ENCODE results near the gene METTL21C. TPM values are rescaled to one million over a fixed set of nuclear protein-coding genes. Genes with fewer than 3 reads are reported as not detected.

Gene METTL21C
- polyA plus RNA-seq, 1 donor from 2014 or later = not detected

- H3K9ac ChIP-seq (ENCODE audit: low read length) = no peak overlapping the region
- H3K4me2 ChIP-seq (ENCODE audit: low read length) = no peak overlapping the region
- H3K9me3 ChIP-seq (ENCODE audit: low read length) = peaks cover 5% of the 10 kb centered on the region
- H3K9me2 ChIP-seq (ENCODE audit: insufficient read depth, low read length) = no peaks in the 10 kb centered on the region
- H3K79me2 ChIP-seq (replicated peaks; ENCODE audit: insufficient read depth, low read length) = no peaks in the 10 kb centered on the region
- H2AFZ ChIP-seq (ENCODE audit: low read depth, low read length) = no peak overlapping the region
- no peak for TF ChIP-seq TAF1 (IDR thresholded peaks at IDR 0.05; ENCODE audit: low read depth)
- TF ChIP-seq CTCF (IDR thresholded peaks at IDR 0.05; ENCODE audit: poor library complexity, severe bottlenecking) = no peak
- no peak for TF ChIP-seq RAD21 (conservative IDR thresholded peaks at IDR 0.05)
- TF ChIP-seq MXI1 (conservative IDR thresholded peaks at IDR 0.05; ENCODE audit: poor library complexity, severe bottlenecking) = no peak
- no peak for TF ChIP-seq EP300 (conservative IDR thresholded peaks at IDR 0.05; ENCODE audit: poor library complexity, severe bottlenecking)
- TF ChIP-seq SMC3 (conservative IDR thresholded peaks at IDR 0.05; ENCODE audit: poor library complexity) = no peak
- no peak for TF ChIP-seq REST (IDR thresholded peaks at IDR 0.05; ENCODE audit: borderline replicate concordance)
- no peak for TF ChIP-seq POLR2AphosphoS5 (IDR thresholded peaks at IDR 0.05)
- TF ChIP-seq EZH2 (IDR thresholded peaks at IDR 0.05; ENCODE audit: borderline replicate concordance, insufficient read depth, low read length, poor library complexity, severe bottlenecking) = no peak
- H3K36me3 ChIP-seq (ENCODE audit: insufficient read depth, low read length) = no peaks in the 10 kb centered on the region
- H3K4me3 ChIP-seq (ENCODE audit: low read length) = no peak overlapping the region
- H3K27ac ChIP-seq (ENCODE audit: low read length) = no peak overlapping the region
- H4K20me1 ChIP-seq (ENCODE audit: insufficient read depth) = no peaks in the 10 kb centered on the region
- H3K27me3 ChIP-seq (ENCODE audit: insufficient read depth, low read depth, low read length) = no peaks in the 10 kb centered on the region
- no peaks in the 10 kb centered on the region for H3F3A ChIP-seq (ENCODE audit: insufficient read depth, low read length, poor library complexity, severe bottlenecking)
Observed at GRCh38 chr13:102654756-102655155, 40.1 kb downstream of the METTL21C start.

GRCh38 chr13:102651892-102652291 lies 43.0 kb downstream of the METTL21C start:
- no peaks in the 10 kb centered on the region for H3K9me3 ChIP-seq (ENCODE audit: low read length)
- H3K4me3 ChIP-seq (ENCODE audit: low read length) = no peak overlapping the region
- no peak overlapping the region for H2AFZ ChIP-seq (ENCODE audit: low read depth, low read length)
- H3K79me2 ChIP-seq (replicated peaks; ENCODE audit: insufficient read depth, low read length) = no peaks in the 10 kb centered on the region
- no peaks in the 10 kb centered on the region for H3K27me3 ChIP-seq (ENCODE audit: insufficient read depth, low read depth, low read length)
- H3F3A ChIP-seq (ENCODE audit: insufficient read depth, low read length, poor library complexity, severe bottlenecking) = no peaks in the 10 kb centered on the region
- no peak for TF ChIP-seq EZH2 (IDR thresholded peaks at IDR 0.05; ENCODE audit: borderline replicate concordance, insufficient read depth, low read length, poor library complexity, severe bottlenecking)
- no peak for TF ChIP-seq MXI1 (conservative IDR thresholded peaks at IDR 0.05; ENCODE audit: poor library complexity, severe bottlenecking)
- TF ChIP-seq RAD21 (conservative IDR thresholded peaks at IDR 0.05) = no peak
- TF ChIP-seq POLR2AphosphoS5 (IDR thresholded peaks at IDR 0.05) = no peak
- TF ChIP-seq TAF1 (IDR thresholded peaks at IDR 0.05; ENCODE audit: low read depth) = no peak
- no peak for TF ChIP-seq SMC3 (conservative IDR thresholded peaks at IDR 0.05; ENCODE audit: poor library complexity)
- H3K36me3 ChIP-seq (ENCODE audit: insufficient read depth, low read length) = no peaks in the 10 kb centered on the region
- H3K9me2 ChIP-seq (ENCODE audit: insufficient read depth, low read length) = no peaks in the 10 kb centered on the region
- no peak overlapping the region for H3K9ac ChIP-seq (ENCODE audit: low read length)
- no peak overlapping the region for H3K27ac ChIP-seq (ENCODE audit: low read length)
- H4K20me1 ChIP-seq (ENCODE audit: insufficient read depth) = no peaks in the 10 kb centered on the region
- no peak overlapping the region for H3K4me2 ChIP-seq (ENCODE audit: low read length)

All from neural cell (in vitro differentiated cells).